Measurements from ENCODE around the gene FDXACB1.

The FDXACB1 gene

DNA sequence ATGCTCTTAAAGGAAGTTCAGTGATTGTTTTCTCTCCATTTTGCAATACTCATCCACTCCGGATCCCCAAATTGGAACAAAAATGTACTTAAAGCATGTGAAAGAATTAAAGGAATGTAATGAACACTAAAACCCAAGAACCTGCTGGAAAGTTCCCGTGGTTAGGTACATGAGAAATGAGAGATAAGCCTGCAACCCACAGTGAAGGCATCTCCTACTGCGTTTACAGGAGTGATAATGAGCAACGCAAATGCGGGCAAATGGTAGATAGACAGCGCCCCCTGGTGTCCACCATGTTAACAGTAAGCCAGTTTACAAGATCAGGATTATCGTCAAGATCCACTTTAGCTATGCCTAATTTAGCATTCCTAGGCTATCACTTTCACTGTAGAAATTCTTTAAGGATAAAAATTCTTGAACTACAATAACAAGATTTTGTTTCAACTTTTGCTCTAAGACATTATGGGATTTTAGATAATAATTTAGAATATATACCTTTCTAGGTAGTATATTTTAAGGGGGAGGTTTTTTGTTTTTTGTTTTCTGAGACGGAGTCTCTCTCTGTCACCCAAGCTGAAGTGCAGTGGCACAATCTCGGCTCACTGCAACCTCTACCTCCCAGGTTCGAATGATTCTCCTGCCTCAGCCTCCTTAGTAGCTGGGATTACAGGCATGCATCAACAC lies 37.5 kb downstream of the FDXACB1 start:
- peak; percentile 76 for DNase-seq

DNA sequence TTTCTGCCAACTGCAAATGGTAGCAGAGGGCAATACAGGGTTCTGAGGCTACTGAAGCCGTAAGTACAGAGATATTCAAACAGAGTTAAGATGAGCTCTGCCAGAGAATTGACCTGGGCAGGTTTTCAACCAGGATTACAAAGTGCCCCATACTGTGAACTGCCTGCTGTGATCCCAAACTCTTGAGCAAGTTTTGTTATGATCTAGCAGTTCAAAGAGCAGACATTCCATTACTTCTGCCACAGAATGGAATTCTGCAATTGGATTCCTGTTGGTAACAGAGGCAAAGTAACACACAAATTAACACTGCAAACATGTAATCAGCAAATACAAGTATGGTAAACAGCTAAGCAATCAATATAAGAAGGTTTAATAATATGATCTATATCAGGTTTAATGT lies 38.8 kb downstream of the FDXACB1 start:
- DNase-seq, result no peak

DNA sequence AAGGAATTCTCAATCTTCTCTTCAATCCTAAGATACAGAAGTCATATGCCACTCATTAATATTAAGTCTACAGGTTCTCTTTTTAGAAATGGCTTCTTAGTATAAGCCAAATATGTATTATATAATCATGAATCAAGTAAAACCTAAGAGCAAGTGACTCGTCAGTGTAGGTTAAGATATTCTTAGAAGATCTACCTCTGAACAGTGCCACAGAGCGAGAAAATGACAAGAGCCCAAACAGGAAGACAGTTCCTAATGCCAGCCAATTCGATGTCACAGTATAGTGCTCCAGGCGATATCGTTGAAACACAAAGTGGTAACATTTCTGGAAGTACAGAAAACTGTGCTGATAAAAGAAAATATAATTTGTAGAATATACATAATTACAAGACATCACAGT lies 40.9 kb downstream of the FDXACB1 start:
- no peak for DNase-seq

DNA sequence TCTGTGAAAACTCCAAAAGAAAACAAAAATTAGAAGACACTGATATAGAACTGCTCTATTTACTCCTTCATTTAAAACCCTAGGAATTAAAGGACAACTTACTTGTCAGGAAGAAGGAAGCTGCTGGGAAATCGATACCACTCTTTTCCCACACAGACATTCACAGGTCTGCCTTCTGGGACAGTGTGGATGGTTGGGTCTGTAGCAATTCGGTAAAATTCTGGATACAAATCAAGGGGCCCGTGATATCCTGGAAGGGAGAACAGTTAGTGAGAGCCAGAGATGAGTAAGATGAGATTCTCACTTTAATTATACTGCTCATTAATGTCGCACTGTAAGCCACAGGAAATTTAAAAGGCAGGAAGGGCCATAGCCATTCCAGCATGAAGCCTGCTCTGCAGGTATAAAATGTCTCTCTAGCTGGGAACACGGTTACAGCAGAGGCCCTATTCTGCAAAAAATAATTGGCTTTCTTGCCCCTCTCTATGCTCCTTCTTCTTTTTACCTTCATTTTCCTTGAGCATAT lies 41.5 kb downstream of the FDXACB1 start:
- no peak for DNase-seq

DNA sequence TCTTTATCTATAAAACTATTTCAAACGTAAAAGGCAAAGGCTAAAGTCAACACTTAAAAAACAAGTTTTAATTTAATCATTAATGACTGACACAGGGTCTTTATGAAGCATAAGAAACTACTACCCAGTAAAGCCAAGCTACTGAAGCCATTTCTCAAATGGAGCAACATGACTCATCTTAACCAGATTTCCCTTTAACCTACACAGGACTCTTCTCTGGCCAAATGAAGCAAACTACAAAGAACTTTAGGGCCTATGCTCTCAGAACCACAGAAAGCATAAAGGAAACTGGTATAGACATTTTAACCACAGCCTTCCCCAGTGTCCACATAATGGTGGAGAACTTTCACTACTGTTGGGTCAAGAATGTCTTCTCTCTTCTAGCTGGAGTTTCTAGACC lies 42.2 kb downstream of the FDXACB1 start:
- DNase-seq, result no peak

DNA sequence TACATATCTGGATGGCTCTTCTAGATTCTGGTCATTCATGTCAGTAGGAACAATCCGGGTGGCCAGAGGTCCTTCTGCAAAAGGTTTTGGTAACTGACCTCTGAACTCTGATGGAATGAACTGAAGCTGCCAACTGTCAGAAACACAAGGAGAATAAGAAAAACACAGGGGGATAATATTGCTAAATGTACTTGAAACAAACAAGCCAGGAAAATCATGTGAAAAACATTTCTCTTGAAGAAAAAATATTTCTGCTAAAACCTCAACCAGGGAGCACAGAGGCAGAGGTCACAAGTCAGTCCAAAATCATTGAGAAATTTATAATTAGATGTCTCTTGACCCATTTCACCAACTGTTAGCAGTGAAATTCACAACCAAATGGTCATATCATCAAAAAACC lies 42.8 kb downstream of the FDXACB1 start:
- DNase-seq, result no peak

DNA sequence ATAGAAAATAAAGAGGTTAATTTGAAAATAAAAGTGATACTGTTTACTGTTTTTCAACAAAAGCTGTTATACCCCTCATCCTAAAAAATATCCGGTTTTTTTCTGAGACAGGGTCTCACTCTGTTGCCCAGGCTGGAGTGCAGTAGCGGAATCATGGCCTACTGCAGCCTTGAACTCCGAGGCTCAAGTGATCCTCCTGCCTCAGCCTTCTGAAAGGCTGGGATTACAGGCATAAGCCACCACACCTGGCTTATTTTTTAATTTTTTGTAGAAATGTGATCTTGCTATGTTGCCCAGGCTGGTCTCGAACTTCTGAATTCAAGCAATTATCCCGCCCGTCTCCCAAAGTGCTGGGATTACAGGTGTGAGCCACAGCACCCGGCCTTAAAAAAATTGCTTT lies 43.3 kb downstream of the FDXACB1 start:
- no peak for DNase-seq

DNA sequence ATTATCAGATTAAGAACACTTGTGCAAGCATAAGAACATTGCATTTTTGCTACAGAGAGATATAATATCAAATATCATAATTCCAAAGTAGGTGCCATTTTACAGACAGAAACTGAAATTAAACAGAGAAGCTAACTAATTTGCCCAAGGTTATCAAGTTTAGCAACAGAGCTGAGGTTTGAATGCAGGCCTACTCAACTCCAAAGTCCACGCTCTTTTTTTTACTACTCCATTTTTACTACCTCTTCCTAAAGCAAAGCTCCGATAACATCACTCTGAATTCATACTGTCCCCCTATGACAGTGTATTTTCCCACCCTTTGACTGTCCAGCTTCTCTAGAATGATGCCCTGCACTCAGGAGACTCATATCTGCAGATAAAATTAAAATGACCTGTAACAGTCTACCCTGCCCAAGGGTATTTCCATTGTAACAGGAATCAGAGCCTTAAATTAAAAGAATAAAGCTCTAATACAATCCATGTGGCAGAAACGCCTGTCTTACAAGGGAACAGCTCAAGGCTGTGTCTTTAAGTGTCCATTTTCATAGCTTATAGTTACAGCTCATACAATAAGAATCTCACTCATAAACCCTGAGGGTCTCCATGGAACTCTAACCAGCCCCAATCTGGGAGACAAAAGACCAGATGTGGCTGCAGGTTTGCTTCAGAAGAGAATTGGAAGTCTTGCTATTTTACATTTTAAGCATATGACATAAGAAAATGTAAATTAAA lies 44.4 kb downstream of the FDXACB1 start:
- no peak for DNase-seq

DNA sequence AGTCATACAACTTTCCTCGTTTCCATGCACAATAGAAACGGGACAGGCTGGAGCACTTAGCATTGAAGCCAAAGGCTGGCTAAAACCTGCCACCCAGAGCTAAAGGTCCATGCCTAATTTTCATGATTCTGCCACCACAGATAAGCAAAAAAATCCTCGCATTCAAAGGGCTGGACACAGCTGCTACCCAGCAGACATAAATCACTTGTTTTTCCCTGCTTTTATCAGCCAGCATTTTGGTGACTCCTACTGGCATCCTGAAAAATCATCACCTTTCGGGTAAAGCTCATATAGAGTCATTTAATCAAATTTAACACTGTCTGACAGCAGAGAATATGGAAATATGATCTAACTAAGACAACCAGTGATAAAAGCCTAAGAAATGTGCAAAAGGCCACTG lies 45.4 kb downstream of the FDXACB1 start:
- no peak for DNase-seq

DNA sequence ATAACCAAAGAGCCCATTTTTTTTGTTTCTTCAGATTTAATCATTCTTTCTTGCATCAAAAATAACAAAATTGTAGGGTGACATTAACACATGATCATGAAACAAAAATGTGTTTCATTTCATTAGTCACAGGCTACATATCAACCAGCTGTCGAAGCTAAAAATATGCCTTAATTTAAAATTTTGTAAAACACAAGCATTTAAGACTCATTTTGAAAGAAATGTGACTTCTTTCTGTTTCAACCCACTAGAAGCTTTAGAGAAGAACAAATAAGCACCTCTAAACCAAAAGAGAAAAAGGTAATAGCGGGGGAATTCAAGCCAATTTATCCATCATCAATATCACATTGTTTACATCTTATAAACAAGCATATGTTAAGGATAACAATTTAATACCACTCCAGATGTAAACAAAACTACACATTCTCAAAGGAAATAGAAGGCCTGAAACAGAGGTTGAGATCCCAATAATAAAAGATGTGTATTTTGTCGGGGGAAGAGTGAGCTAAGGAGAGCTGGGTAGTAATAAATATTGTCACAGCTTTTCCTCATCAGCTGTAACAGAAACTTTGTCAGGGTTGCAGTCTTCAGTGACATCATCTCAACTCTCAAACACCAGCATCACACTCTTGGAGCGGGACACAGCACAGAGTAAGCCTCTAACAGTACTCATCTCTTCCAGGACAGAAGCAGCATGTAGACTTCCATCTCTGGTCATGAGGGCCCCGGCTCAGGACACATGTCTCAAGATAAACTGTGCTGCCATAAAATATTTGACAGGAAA lies 49.6 kb downstream of the FDXACB1 start:
- no peak for DNase-seq

DNA sequence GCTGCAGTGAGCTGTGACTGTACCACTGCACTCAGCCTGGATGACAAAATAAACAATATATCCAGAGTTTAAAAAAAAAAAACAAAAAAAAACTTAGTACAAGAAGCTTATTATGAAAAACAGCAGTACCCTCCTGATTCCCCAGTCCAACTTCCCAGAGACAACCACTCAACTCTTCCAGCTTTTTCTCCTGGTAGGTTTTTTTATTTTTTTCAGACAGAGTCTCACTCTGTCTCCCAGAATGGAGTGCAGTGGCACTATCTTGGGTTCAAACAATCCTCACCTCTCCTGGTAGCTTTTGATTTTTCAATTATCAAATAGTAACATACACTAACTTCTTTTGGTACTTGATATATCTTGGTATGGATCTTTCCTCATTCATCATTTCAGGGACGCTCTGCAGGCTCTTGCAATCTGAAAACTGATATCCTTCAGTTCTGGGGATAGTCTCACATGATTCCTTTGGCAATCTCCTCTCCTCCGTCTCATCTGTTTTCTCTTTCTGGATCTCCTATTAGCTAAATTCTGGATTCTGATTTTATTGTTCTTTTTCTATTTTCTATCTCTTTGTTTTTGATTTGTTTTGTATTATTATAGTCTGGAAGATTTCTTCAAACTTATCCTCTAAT lies 52.5 kb downstream of the FDXACB1 start:
- no peak for DNase-seq
